ENCODE results near the gene CFB.

GRCh38 chr6:31922942-31923341, 23.0 kb upstream of the CFB start:
- TF ChIP-seq POLR2AphosphoS5 (IDR thresholded peaks at IDR 0.05; ENCODE audit: borderline replicate concordance, low read depth, low read length), result no peak
- TF ChIP-seq EZH2 (IDR thresholded peaks at IDR 0.05), result no peak
- no peak for TF ChIP-seq FOXP2 (optimal IDR thresholded peaks at IDR 0.05; ENCODE audit: control extremely low read depth, extremely low read length, insufficient read depth)

Measured in SK-N-MC (cell line).